Activated naive CD4-positive, alpha-beta T cell treated with anti-CD3 and anti-CD28 coated beads, Interleukin-2, amount 50 U/mL, for 72 hours (primary cell): Measurements from ENCODE around the gene NXF3. TPM values are rescaled to one million over a fixed set of nuclear protein-coding genes. Genes with fewer than 3 reads are reported as not detected.
A peak's percentile ranks its signal among the peaks of the same experiment; 100 is the strongest.
"Not testable (repeated sequence)": the region's sequence is repeated elsewhere in the genome, so short reads cannot be mapped to it uniquely, and the experiment has no call there.

Source experiments
- ATAC-seq, 2 donors: fragments of 150-1000 bp; cut with Tn5 transposase; 2 replicates each; pipeline ENCODE4 v1.10.0; 2021; ENCODE audit warnings: mild to moderate bottlenecking in 2 of 2, moderate library complexity in 2 of 2
- DNase-seq, 2 donors: peaks; one replicate each; pipeline ENCODE4 v3.0.0; 2021 to 2022; ENCODE audit warnings: low spot score in 2 of 2
- H3K27ac Mint-ChIP-seq, 2 donors: one replicate each; pipeline ENCODE4 v1.8.0; 2022; ENCODE audit warnings: mild to moderate bottlenecking in 2 of 2, mixed read lengths in 2 of 2
- H3K36me3 Mint-ChIP-seq, 2 donors: one replicate each; pipeline ENCODE4 v1.8.0; 2022; ENCODE audit warnings: mixed read lengths in 2 of 2
- H3K9me3 Mint-ChIP-seq, 2 donors: one replicate each; pipeline ENCODE4 v1.8.0; 2022; ENCODE audit warnings: mixed read lengths in 2 of 2
- total RNA-seq, 2 donors: library from RNA; stranded (reverse); gene quantifications; one replicate each; pipeline ENCODE4 v1.2.3, GENCODE V29; 2022

The NXF3 gene
- total RNA-seq, 2 donors from 2014 or later: not detected

GRCh38 chrX:103063918-103064434 lies 29.0 kb downstream of the NXF3 start, which contains the start of gene BEX1:
Gene BEX1, minus strand, starts transcription at chrX:103064171. Its CDS starts 897 bp downstream, at chrX:103063274.
- no peak for DNase-seq
- peak; percentile 39 to 59 for ATAC-seq
- H3K36me3 Mint-ChIP-seq: no peaks in the 10 kb centered on the region
- no peaks in the 10 kb centered on the region for H3K9me3 Mint-ChIP-seq
- H3K27ac Mint-ChIP-seq: no peak within 1 kb of the TSS

GRCh38 chrX:103063191-103063845 lies 29.6 kb downstream of the NXF3 start:
- no peak for ATAC-seq
- DNase-seq: no peak
- no peak overlapping the region for H3K27ac Mint-ChIP-seq

GRCh38 chrX:103061486-103061885 lies 31.5 kb downstream of the NXF3 start:
- no peaks in the 10 kb centered on the region for H3K9me3 Mint-ChIP-seq
- DNase-seq (no peak), ATAC-seq (no peak)
- H3K36me3 Mint-ChIP-seq: no peaks in the 10 kb centered on the region
- H3K27ac Mint-ChIP-seq: no peak overlapping the region

More at GRCh38 chrX:103063191-103063845, 29.6 kb downstream of the NXF3 start:
- Mint-ChIP-seq H3K9me3 (no peaks in the 10 kb centered on the region), H3K36me3 (no peaks in the 10 kb centered on the region)

GRCh38 chrX:103056902-103057301 lies 36.0 kb downstream of the NXF3 start:
- no peaks in the 10 kb centered on the region for H3K36me3 Mint-ChIP-seq
- ATAC-seq (no peak), DNase-seq (no peak)
- no peak overlapping the region for H3K27ac Mint-ChIP-seq
- H3K9me3 Mint-ChIP-seq: no peaks in the 10 kb centered on the region

DNA sequence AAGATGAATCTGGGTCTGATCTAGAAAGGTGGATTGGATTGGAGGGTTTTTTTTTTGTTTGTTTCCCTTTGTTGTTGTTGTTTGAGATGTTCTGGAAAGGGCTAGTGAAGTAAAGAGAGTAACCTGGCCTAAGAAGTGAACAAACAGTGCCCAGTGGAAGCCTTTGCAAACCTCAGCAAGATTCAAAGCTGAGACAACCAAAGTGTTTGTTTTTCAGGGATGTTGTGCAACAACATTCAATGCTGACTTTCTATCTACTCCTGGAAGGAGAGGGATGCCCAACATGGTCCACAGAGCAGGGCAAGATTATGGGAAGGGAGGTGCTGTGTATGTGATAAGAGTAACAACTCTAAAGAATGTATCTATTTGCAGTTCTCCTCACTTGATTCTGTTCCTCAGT lies 40.3 kb downstream of the NXF3 start:
- Mint-ChIP-seq H3K27ac (no peak overlapping the region), H3K36me3 (no peaks in the 10 kb centered on the region), H3K9me3 (no peaks in the 10 kb centered on the region)
- ATAC-seq (no peak), DNase-seq (no peak)

DNA sequence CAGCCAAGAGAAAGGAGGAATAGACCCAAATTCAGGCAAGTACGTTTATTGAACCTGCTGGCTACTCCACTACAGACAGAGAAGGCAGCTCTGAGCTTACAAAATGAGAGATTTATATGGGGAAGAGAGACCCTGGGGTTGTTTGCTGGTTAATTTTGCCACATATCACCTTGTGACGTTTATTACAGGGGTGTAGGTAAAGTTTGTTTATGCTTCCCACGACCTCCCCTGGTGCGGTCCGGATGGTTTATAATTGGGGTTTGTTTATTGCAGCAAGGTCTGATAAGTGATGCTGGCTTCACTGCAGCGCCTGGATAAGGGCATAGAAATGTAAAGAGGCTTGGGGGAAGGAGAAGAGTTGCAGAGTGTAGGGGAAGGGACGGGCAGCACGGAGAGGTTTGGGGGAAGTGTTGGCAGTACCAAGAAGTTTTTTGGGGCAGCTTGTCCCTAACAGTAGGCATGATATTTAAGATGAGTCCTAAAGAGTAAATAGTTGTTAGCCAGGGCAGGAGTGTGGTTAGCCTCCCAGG lies 41.6 kb downstream of the NXF3 start:
- ATAC-seq (no peak), DNase-seq (no peak)
- Mint-ChIP-seq H3K36me3 (no peaks in the 10 kb centered on the region), H3K9me3 (no peaks in the 10 kb centered on the region), H3K27ac (no peak overlapping the region)

DNA sequence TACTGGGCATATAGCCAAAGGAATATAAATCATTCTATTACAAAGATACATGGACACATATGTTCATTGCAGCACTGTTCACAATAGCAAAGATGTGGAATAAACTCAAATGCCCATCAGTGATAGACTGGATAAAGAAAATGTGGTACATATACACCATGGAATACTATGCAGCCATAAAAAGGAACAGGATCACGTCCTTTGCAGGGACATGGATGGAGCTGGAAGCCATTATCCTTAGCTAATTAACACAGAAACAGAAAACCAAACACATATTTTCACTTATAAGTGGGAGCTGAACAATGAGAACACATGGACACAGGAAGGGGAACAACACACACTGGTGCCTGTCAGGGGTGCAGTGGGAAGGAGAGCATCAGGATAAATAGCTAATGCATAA lies 59.6 kb downstream of the NXF3 start:
- ATAC-seq, DNase-seq, H3K36me3 Mint-ChIP-seq: not testable (repeated sequence)

More for the DNA sequence above, 59.6 kb downstream of the NXF3 start:
- not testable (repeated sequence) for H3K27ac Mint-ChIP-seq, H3K9me3 Mint-ChIP-seq

Other genes starting within 250 kb of the NXF3 start
- under 1 TPM in 1 of 2 donors, not detected in 1; 0.60 TPM for gene RAB40AL, start 155.9 kb downstream of the NXF3 start, total RNA-seq
- under 1 TPM in 1 of 2 donors, not detected in 1; 0.46 TPM for gene BEX1, start 29.0 kb downstream of the NXF3 start, total RNA-seq
- 10 to 100 TPM; 11.5 to 11.8 TPM for gene BEX4, start 122.0 kb upstream of the NXF3 start, total RNA-seq
- 10 to 100 TPM; 22.2 to 42.5 TPM for gene TCEAL8, start 162.0 kb upstream of the NXF3 start, total RNA-seq
- gene TCEAL5, start 183.6 kb upstream of the NXF3 start, total RNA-seq: not detected
- gene BEX2, start 217.8 kb upstream of the NXF3 start, total RNA-seq: 10 to 100 TPM; 11.9 to 16.4 TPM
- not detected for gene TCEAL7, start 237.1 kb upstream of the NXF3 start, total RNA-seq